ENCODE results near the gene MADD. TPM values are rescaled to one million over a fixed set of nuclear protein-coding genes. Genes with fewer than 3 reads are reported as not detected.

The MADD gene
- total RNA-seq, 1 experiment from 2014 or later: 41.0 TPM

DNA sequence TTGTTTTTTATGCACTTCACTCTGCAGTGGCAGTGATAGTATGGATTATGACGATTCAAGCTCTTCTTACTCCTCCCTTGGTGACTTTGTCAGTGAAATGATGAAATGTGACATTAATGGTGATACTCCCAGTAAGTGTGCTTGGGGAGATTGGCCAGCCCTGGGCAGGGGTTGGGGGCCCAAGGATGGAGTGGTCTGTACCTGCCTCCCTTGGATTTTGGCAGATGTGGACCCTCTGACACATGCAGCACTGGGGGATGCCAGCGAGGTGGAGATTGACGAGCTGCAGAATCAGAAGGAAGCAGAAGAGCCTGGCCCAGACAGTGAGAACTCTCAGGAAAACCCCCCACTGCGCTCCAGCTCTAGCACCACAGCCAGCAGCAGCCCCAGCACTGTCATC lies 14.2 kb downstream of the MADD start:
- H2BK5ac ChIP-seq (ENCODE audit: insufficient read length, low read length): no peak overlapping the region
- no peaks in the 10 kb centered on the region for H3K23me2 ChIP-seq (ENCODE audit: insufficient read length, low read depth, low read length, poor library complexity, severe bottlenecking)
- H2BK12ac ChIP-seq (ENCODE audit: insufficient read length, low read depth, low read length): no peak overlapping the region
- H3K4me2 ChIP-seq (ENCODE audit: insufficient read depth, insufficient read length, low read length): no peak overlapping the region
- no peak overlapping the region for H2AFZ ChIP-seq (ENCODE audit: low read length)
- no peak overlapping the region for H3T11ph ChIP-seq (ENCODE audit: low read length)
- peaks cover 51 to 85% (median 65%) of the 10 kb centered on the region in 3 experiments; a peak in 6 of 7 replicates for H3K36me3 Mint-ChIP-seq (ENCODE audit: insufficient read depth in 1 of 3, low read depth in 3 of 3)
- no peak overlapping the region for H2BK20ac ChIP-seq (ENCODE audit: low read depth, low read length, poor library complexity, severe bottlenecking)
- H3K27me3 Mint-ChIP-seq (ENCODE audit: low read depth): no peaks in the 10 kb centered on the region
- H4K20me1 ChIP-seq (ENCODE audit: control insufficient read depth, insufficient read depth, insufficient read length): no peaks in the 10 kb centered on the region
- peaks cover 2 to 14% of the 10 kb centered on the region in 2 experiments; a peak in 3 of 4 replicates for H3K4me1 Mint-ChIP-seq
- no peak overlapping the region for H3K23ac ChIP-seq (ENCODE audit: insufficient read length, low read depth, low read length)
- no peak overlapping the region for H3K27ac ChIP-seq (ENCODE audit: insufficient read length, low read depth, low read length)
- H2BK15ac ChIP-seq (ENCODE audit: low read depth, low read length): no peak overlapping the region
- no peak overlapping the region for H2AK5ac ChIP-seq (ENCODE audit: insufficient read length, low read length)
- H2BK120ac ChIP-seq (ENCODE audit: low read depth, low read length, poor library complexity, severe bottlenecking): no peak overlapping the region
- H3K9me3 Mint-ChIP-seq: no peaks in the 10 kb centered on the region
- no peaks in the 10 kb centered on the region for H3K79me2 ChIP-seq (ENCODE audit: insufficient read depth, low read length)
- H3K4me3 Mint-ChIP-seq: no peak overlapping the region
- no peaks in the 10 kb centered on the region for H3K27me3 ChIP-seq (ENCODE audit: insufficient read depth, low read length)
- H3K27ac Mint-ChIP-seq: no peak overlapping the region
- H3K4me1 ChIP-seq (ENCODE audit: insufficient read depth, low read length): no peaks in the 10 kb centered on the region
- WGBS (ENCODE audit: extremely low coverage, insufficient read length, low lambda C conversion rate): no CpG with 5 or more reads among the region's 4 CpGs
- no peak overlapping the region for H3K18ac ChIP-seq (ENCODE audit: insufficient read length, low read depth, low read length)
- H3K14ac ChIP-seq (ENCODE audit: insufficient read depth, low read length): no peak overlapping the region
- TF ChIP-seq, protein P1, sequence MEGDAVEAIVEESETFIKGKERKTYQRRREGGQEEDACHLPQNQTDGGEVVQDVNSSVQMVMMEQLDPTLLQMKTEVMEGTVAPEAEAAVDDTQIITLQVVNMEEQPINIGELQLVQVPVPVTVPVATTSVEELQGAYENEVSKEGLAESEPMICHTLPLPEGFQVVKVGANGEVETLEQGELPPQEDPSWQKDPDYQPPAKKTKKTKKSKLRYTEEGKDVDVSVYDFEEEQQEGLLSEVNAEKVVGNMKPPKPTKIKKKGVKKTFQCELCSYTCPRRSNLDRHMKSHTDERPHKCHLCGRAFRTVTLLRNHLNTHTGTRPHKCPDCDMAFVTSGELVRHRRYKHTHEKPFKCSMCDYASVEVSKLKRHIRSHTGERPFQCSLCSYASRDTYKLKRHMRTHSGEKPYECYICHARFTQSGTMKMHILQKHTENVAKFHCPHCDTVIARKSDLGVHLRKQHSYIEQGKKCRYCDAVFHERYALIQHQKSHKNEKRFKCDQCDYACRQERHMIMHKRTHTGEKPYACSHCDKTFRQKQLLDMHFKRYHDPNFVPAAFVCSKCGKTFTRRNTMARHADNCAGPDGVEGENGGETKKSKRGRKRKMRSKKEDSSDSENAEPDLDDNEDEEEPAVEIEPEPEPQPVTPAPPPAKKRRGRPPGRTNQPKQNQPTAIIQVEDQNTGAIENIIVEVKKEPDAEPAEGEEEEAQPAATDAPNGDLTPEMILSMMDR (conservative IDR thresholded peaks at IDR 0.05): no peak
- no peak overlapping the region for H4K8ac ChIP-seq (replicated peaks; ENCODE audit: insufficient read length, low read depth, low read length)
- no peaks in the 10 kb centered on the region for H3K9me3 ChIP-seq (ENCODE audit: control insufficient read depth, low read depth, low read length)
- no peaks in the 10 kb centered on the region for H3K79me1 ChIP-seq (ENCODE audit: insufficient read depth, low read depth, low read length, poor library complexity, severe bottlenecking)
- no peak overlapping the region for H4K5ac ChIP-seq (ENCODE audit: insufficient read length, low read depth, low read length)
- H3K4ac ChIP-seq (ENCODE audit: low read depth, low read length): no peak overlapping the region
- H3K56ac ChIP-seq (ENCODE audit: insufficient read length, low read depth, low read length): no peak overlapping the region
- no peak for DNase-seq
- H4K91ac ChIP-seq (ENCODE audit: insufficient read length, low read depth, low read length): no peak overlapping the region
- no peak overlapping the region for H3K9ac ChIP-seq (ENCODE audit: extremely low read depth, insufficient read length, low read length)
